Measurements from ENCODE around the gene TAP2. TPM values are rescaled to one million over a fixed set of nuclear protein-coding genes. Genes with fewer than 3 reads are reported as not detected.

Gene TAP2
- polyA plus RNA-seq: 4.2 and 4.7 TPM in 2 replicates

DNA sequence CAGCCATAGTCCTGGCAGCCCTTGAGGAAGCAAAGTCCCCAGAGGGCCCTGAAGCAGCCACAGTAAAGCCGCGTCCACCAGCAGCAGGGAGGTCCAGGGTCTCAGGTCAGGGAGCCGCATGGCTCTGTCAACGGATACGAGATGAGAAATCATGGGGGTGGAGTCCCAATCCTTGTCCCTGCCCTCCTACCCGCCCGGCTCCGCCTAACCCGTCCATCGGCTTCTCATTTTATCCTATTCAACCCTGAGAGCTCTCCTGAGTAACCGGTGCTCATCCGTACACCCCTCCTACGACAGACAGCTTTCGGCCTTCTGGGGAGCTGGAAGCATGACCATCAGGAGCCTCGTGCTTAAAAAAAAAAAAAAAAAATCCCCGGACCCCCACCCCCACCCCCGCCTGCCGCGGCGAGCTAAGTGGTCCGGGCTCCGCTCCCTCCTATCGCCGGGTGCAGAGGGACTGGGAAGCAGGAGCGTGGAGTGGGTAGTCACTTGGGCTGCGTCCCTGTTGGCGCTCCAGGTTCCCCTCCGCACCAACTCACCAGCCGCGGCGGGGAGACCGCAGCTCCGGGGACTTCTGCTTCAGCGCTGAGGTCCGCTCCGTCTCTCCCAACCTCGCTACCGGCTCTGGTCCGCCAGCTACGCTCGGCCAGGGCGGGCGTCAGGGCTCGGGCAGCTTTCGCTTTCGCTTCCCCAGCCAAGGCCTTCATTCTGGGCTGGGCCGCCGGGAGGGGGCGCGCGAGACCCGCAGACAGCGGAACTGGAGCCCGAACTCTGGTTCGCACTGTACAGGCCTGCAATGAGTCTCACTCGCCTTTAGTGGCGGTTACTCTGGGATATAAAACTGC, at the start of gene TAP2:
TSS of gene TAP2 (minus strand) at position 626 of the 845 bp plus-strand sequence. CDS start at position 120, 506 bp downstream.

DNA sequence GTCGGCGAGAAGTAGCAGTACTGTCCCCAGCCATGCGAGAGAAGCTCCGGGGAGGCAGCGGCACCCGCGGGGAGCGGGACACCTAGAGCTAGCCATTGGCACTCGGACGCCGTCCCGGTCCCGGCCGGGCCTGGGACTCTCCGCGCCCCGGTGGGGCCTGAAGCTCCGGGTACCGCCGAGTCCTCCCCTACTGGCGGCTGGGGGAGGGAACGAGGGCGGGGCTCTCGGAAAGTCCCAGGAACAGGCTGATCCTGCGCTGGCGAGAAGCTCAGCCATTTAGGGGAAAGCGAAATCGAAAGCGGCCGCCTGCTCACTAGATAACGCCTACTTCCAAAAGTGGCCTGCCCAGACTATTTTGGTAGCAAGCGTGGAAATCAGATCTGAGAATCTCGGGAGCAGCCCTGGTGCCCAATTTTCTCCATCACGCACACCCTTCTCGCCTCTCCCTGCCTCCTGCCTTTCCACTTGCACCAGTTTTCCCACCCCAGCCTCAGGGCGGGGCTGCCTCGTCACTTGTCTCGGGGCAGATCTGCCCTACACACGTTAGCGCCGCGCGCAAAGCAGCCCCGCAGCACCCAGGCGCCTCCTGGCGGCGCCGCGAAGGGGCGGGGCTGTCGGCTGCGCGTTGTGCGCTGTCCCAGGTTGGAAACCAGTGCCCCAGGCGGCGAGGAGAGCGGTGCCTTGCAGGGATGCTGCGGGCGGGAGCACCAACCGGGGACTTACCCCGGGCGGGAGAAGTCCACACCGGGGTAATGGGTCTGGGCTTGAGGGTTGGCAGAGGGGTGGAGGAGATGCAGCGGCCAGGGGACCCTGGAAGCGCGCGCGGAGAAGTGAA, 15.2 kb upstream of the TAP2 start, which contains the start of the genes PSMB9 and TAP1:
TSS of gene PSMB9 (plus strand) at position 652 of the 835 bp plus-strand sequence. CDS start at position 690, 38 bp downstream.
TSS of gene TAP1 (minus strand) at position 164 of the 835 bp plus-strand sequence. CDS start at position 96, 68 bp downstream.

DNA sequence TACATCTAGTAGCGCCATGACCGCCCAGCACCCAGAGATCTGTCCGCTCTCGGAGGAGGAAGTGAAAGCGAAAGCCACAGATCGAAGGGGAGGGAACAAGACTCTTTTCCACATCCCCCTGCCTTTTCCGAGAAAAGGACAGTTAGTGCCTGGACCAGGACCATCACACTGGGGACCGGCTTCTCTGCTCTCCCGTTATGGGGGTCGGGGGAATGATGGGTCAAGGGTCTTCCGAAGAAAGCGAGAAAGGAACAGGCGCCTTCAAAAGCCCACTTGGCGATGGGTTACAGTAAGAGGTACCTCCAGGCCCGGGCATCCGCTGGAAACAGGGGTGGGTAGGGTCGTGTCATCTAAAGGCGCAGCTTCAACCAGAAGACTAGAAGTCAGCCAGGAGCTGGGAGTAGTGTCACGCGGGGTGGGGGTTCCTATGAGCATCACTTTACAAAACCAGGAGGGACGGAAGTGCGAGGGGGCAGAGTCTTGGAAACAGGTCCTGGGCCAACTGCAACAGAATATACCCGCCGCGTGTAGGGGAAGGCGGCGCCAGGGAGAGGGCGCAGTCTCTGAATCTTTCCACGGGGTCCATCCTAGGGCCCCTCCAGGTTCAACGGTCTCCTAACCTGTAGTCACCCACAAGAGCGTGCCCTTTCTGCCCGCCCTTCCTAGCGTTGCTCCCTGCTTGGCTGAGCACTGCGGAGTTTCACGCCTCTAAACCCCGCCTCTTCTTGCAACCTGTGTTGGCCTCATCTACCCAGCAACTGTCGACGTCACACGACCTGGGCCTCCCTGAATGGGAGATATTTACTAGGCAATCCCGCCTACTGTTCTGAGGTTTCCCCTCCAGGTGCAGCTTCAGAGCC, 5.7 kb upstream of the TAP2 start, which contains the start of gene PSMB8:
TSS of gene PSMB8 (minus strand) at position 69 of the 860 bp plus-strand sequence. CDS start at position 18, 51 bp downstream.

GRCh38 chr6:32816746-32817204, 21.8 kb downstream of the TAP2 start, which contains the start of gene HLA-DOB:
Gene HLA-DOB, minus strand, starts transcription at chr6:32817002. Its CDS starts 51 bp downstream, at chr6:32816951.

Other genes starting within 250 kb of the TAP2 start
- not detected in 2 replicates for gene HLA-DRB1, start 248.9 kb downstream of the TAP2 start, polyA plus RNA-seq
- gene HLA-DQA1, start 201.3 kb downstream of the TAP2 start, polyA plus RNA-seq: not detected in 2 replicates
- gene HLA-DQB1, start 172.1 kb downstream of the TAP2 start, polyA plus RNA-seq: 1.0 TPM in 1 of 2 replicates, not detected in the other
- not detected in 2 replicates for gene HLA-DQA2, start 97.3 kb downstream of the TAP2 start, polyA plus RNA-seq
- not detected in 2 replicates for gene HLA-DQB2, start 75.2 kb downstream of the TAP2 start, polyA plus RNA-seq
- not detected in 2 replicates for gene HLA-DOB, start 21.7 kb downstream of the TAP2 start, polyA plus RNA-seq
- gene PSMB8, start 5.3 kb upstream of the TAP2 start, polyA plus RNA-seq: 3.1 and 6.6 TPM in 2 replicates
- gene TAP1, start 15.0 kb upstream of the TAP2 start, polyA plus RNA-seq: 3.8 and 5.5 TPM in 2 replicates
- gene PSMB9, start 15.5 kb upstream of the TAP2 start, polyA plus RNA-seq: 0.23 and 0.32 TPM in 2 replicates
- not detected in 2 replicates for gene HLA-DMB, start 102.3 kb upstream of the TAP2 start, polyA plus RNA-seq
- gene HLA-DMA, start 114.4 kb upstream of the TAP2 start, polyA plus RNA-seq: 1.4 TPM in 1 of 2 replicates, not detected in the other
- gene BRD2, start 129.9 kb upstream of the TAP2 start, polyA plus RNA-seq: 26.5 and 27.3 TPM in 2 replicates
- not detected in 2 replicates for gene HLA-DOA, start 170.9 kb upstream of the TAP2 start, polyA plus RNA-seq
- 0.26 and 0.92 TPM in 2 replicates for gene HLA-DPA1, start 234.9 kb upstream of the TAP2 start, polyA plus RNA-seq
- 112 and 120 TPM in 2 replicates for gene HLA-DPB1, start 237.3 kb upstream of the TAP2 start, polyA plus RNA-seq

Data from Purkinje cell (primary cell).